ENCODE data around the gene TXNRD1.

DNA sequence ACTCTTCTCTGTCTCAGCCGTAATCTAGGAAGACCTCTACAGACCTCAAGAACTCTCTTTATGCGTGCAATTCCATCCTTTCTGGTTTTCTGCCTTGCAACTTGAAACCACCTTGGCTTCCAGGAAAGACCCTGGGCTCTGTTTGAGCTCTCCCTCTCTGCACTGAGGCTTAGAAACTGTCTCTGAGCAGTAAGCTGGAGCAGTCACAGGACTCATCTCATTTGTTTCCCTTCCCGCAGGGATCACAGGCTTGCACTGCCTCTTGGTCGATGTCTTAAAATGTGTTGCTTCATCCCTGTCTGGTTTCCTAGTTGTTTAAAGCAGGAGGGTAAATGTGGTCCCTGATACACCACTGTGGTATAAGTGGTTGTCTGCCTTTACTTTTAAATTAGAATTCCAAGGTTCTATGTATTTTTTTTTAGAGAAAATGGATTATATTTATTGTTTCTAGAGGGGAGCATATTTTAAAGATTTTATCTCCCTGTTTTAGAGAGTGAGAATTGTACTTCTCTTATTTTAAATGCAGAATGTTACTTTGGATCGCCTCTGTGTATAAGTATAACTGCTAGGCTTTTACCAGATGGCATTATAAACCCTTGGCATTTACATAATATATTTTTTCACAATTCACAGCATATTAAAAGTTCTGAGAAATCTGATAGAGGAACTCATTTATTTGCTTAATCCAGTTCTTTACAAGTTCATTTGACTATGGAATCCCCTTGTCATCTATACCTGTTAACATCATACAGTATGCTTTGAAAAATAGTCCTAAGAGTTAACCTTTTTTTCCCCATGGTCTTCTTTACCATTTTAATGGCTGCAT, 114.3 kb downstream of the TXNRD1 start:
- TF ChIP-seq EZH2phosphoT487 (IDR thresholded peaks at IDR 0.05; ENCODE audit: borderline replicate concordance, low read length): no peak
- TF ChIP-seq, protein P1, sequence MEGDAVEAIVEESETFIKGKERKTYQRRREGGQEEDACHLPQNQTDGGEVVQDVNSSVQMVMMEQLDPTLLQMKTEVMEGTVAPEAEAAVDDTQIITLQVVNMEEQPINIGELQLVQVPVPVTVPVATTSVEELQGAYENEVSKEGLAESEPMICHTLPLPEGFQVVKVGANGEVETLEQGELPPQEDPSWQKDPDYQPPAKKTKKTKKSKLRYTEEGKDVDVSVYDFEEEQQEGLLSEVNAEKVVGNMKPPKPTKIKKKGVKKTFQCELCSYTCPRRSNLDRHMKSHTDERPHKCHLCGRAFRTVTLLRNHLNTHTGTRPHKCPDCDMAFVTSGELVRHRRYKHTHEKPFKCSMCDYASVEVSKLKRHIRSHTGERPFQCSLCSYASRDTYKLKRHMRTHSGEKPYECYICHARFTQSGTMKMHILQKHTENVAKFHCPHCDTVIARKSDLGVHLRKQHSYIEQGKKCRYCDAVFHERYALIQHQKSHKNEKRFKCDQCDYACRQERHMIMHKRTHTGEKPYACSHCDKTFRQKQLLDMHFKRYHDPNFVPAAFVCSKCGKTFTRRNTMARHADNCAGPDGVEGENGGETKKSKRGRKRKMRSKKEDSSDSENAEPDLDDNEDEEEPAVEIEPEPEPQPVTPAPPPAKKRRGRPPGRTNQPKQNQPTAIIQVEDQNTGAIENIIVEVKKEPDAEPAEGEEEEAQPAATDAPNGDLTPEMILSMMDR (IDR thresholded peaks at IDR 0.05; ENCODE audit: low read depth, low read length, poor library complexity, severe bottlenecking): no peak

Data from DOHH2 (cell line).